ENCODE data around the gene GUSB. TPM values are rescaled to one million over a fixed set of nuclear protein-coding genes. Genes with fewer than 3 reads are reported as not detected.

Gene GUSB
- total and polyA plus RNA-seq, 2 of the 8 experiments (the other 6 are each of a cell fraction or from before 2014, with no cell fraction given): 43.6 to 71.3 TPM

- TF ChIP-seq CHD7 (IDR thresholded peaks at IDR 0.05; ENCODE audit: insufficient replicate concordance, low read length) (no peak), FOSL1 (IDR thresholded peaks at IDR 0.05; ENCODE audit: insufficient read depth, low read depth, low read length) (no peak), GABPA (IDR thresholded peaks at IDR 0.05; ENCODE audit: borderline replicate concordance, insufficient read depth, low read length) (no peak), RFX5 (IDR thresholded peaks at IDR 0.05; ENCODE audit: borderline replicate concordance, low read depth, low read length) (no peak), TCF12 (IDR thresholded peaks at IDR 0.05; ENCODE audit: low read depth, low read length) (no peak), SAP30 (IDR thresholded peaks at IDR 0.05; ENCODE audit: insufficient read depth, insufficient replicate concordance, low read length) (no peak), SP2 (IDR thresholded peaks at IDR 0.05; ENCODE audit: low read length) (no peak), HDAC6 (IDR thresholded peaks at IDR 0.05; ENCODE audit: low read depth, low read length) (no peak), KDM1A (IDR thresholded peaks at IDR 0.05; ENCODE audit: borderline replicate concordance, low read length) (no peak), MAX (IDR thresholded peaks at IDR 0.05) (no peak), CBX5 (IDR thresholded peaks at IDR 0.05; ENCODE audit: low read depth, low read length) (no peak)
Observed at GRCh38 chr7:65931685-65932084, 50.3 kb downstream of the GUSB start (continued).

Measured in H1 (cell line).